Subcutaneous abdominal adipose tissue (tissue), 5 donors: Measurements from ENCODE around the gene CAPN5.
A peak's percentile ranks its signal among the peaks of the same experiment; 100 is the strongest.

ENCODE experiments used
- H3K27ac ChIP-seq: one replicate; pipeline ENCODE4 v1.7.0; 2013; ENCODE audit warnings: low read depth, mild to moderate bottlenecking, inconsistent platforms, low read length, moderate library complexity
- H3K27me3 ChIP-seq, 5 donors: one replicate each; pipeline ENCODE4 v1.7.0; 2013; ENCODE audit warnings: low read length in 5 of 5, inconsistent platforms in 1 of 5; ENCODE audit not compliant: control insufficient read depth in 5 of 5, insufficient read depth in 4 of 5
- H3K36me3 ChIP-seq, 5 donors: one replicate each; pipeline ENCODE4 v1.7.0; 2013; ENCODE audit warnings: low read length in 5 of 5; ENCODE audit not compliant: control insufficient read depth in 5 of 5, insufficient read depth in 5 of 5
- H3K4me1 ChIP-seq, 5 donors: one replicate each; pipeline ENCODE4 v1.7.0; 2013; ENCODE audit warnings: low read length in 5 of 5, mild to moderate bottlenecking in 3 of 5, moderate library complexity in 1 of 5; ENCODE audit not compliant: control insufficient read depth in 5 of 5, insufficient read depth in 5 of 5
- H3K4me3 ChIP-seq, 5 donors: one replicate each; pipeline ENCODE4 v1.7.0; 2013; ENCODE audit warnings: low read length in 5 of 5, low read depth in 1 of 5
- H3K9ac ChIP-seq, 5 donors: one replicate each; pipeline ENCODE4 v1.7.0; 2013; ENCODE audit warnings: low read length in 5 of 5, mild to moderate bottlenecking in 4 of 5, moderate library complexity in 3 of 5
- H3K9me3 ChIP-seq, 5 donors: one replicate each; pipeline ENCODE4 v1.7.0; 2013; ENCODE audit warnings: low read length in 5 of 5; ENCODE audit not compliant: control insufficient read depth in 5 of 5
- donor health status: healthy.
- donor health status: healthy.
- donor health status: healthy.
- donor health status: healthy.
- donor health status: healthy.

CAPN5 gene

GRCh38 chr11:77136074-77136473, 69.3 kb downstream of the CAPN5 start:
- peaks cover 4 to 9% (median 5%) of the 10 kb centered on the region in 5 donors for H3K27me3 ChIP-seq
- H3K9ac ChIP-seq = no peak overlapping the region
- H3K36me3 ChIP-seq = no peaks in the 10 kb centered on the region
- H3K4me1 ChIP-seq = peaks cover 8 to 40% (median 24%) of the 10 kb centered on the region in 5 donors
- no peak overlapping the region for H3K4me3 ChIP-seq
- H3K9me3 ChIP-seq = no peaks in the 10 kb centered on the region
- H3K27ac ChIP-seq = no peak overlapping the region

GRCh38 chr11:77136784-77137420, 70.1 kb downstream of the CAPN5 start:
- Histone ChIP-seq H3K4me3 (no peak overlapping the region), H3K36me3 (no peaks in the 10 kb centered on the region), H3K27me3 (peaks cover 4 to 9% (median 5%) of the 10 kb centered on the region in 5 donors), H3K9ac (no peak overlapping the region), H3K9me3 (no peaks in the 10 kb centered on the region), H3K27ac (no peak overlapping the region), H3K4me1 (peaks cover 6 to 32% (median 18%) of the 10 kb centered on the region in 5 donors)

GRCh38 chr11:77137421-77137820, 70.7 kb downstream of the CAPN5 start:
- no peak overlapping the region for H3K9ac ChIP-seq
- H3K9me3 ChIP-seq = no peaks in the 10 kb centered on the region
- H3K4me1 ChIP-seq = peaks cover 5 to 29% (median 18%) of the 10 kb centered on the region in 5 donors
- no peak overlapping the region for H3K27ac ChIP-seq
- no peaks in the 10 kb centered on the region for H3K36me3 ChIP-seq
- peaks cover 4 to 9% (median 5%) of the 10 kb centered on the region in 5 donors for H3K27me3 ChIP-seq
- no peak overlapping the region for H3K4me3 ChIP-seq

GRCh38 chr11:77138106-77138649, 71.4 kb downstream of the CAPN5 start:
- Histone ChIP-seq H3K9ac (no peak overlapping the region), H3K27ac (no peak overlapping the region), H3K9me3 (no peaks in the 10 kb centered on the region), H3K4me1 (peaks cover 5 to 29% (median 18%) of the 10 kb centered on the region in 5 donors), H3K4me3 (no peak overlapping the region), H3K36me3 (no peaks in the 10 kb centered on the region), H3K27me3 (peaks cover 4 to 9% (median 5%) of the 10 kb centered on the region in 5 donors)

DNA sequence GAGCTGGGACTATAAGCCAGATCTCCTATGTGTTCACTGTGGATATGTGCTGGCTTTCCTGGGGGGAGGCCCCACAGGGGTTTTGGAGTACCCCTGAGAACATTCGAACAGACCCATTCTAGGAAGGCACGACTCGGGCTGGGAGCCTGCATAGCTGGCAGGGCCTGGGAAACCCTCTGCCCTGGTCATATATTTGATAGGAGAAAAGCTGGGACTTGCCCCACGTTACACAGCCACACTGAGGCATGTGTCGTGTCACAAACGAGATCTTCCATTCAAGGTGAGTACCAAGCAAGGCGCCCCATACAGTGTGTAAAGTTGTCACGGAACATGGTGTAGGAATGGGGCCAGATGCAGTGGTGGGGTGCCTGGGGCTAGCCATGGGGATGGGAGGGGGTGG, 72.4 kb downstream of the CAPN5 start:
- no peak overlapping the region for H3K4me3 ChIP-seq

DNA sequence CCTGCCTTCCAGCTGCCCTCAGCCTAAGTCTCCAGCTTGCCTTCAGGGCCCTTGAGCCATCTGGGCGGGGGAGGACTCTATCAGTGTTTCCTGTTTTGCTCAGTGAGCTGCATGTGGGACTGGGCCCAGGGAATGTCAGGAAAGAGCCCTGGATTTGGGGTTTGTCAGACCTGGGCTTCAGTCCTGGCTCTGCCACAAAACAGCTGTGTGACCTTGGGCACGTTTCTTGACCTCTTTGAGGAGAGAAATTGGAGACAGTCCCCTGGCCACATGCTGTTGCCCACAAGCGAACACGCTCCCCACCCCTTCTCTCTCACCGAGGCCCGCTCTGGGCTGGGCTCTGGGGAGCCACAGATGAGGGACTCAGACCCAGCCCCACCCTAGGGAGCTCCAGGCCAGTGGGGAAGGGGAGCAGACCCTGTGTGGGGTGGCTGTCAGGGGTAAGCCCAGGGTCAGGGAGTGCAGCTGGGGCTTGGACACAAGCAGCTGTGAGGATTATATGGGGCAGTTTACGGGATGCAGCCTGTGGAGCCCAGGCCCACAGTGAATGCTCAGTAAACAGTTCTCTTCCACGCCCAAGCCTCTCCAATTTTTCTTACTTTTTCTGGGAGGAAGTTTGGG, 73.6 kb downstream of the CAPN5 start:
- Histone ChIP-seq H3K4me1 (peaks cover 5 to 29% (median 18%) of the 10 kb centered on the region in 5 donors), H3K9ac (peak overlapping the region in 2 of 5 donors; percentile 32 to 55), H3K4me3 (no peak overlapping the region), H3K9me3 (no peaks in the 10 kb centered on the region), H3K36me3 (no peaks in the 10 kb centered on the region), H3K27ac (no peak overlapping the region), H3K27me3 (peaks cover 4 to 9% (median 5%) of the 10 kb centered on the region in 5 donors)

More for the DNA sequence above, 72.4 kb downstream of the CAPN5 start:
- H3K4me1 ChIP-seq = peaks cover 5 to 29% (median 18%) of the 10 kb centered on the region in 5 donors
- peaks cover 4 to 9% (median 5%) of the 10 kb centered on the region in 5 donors for H3K27me3 ChIP-seq
- H3K9me3 ChIP-seq = no peaks in the 10 kb centered on the region
- no peak overlapping the region for H3K27ac ChIP-seq
- H3K36me3 ChIP-seq = no peaks in the 10 kb centered on the region
- H3K9ac ChIP-seq = no peak overlapping the region

DNA sequence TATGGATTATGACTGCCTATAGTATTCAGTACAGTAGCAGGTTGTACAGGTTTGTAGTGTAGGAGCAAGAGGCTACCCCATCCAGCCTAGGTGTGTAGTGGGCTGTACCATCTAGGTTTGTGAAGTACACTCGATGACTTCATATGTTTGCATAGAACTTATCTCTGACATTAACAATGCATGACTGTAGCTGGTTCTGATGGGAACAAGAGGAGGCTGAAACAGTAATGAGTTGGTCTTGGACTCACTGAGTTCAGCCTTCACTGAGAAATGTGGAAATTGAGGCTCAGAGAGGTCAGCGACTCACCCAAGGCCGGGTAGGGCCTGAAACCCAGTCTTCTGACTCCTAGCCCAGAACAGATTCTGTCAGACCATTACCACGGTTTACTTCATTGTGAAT, 74.3 kb downstream of the CAPN5 start:
- no peaks in the 10 kb centered on the region for H3K9me3 ChIP-seq
- peaks cover 5 to 29% (median 18%) of the 10 kb centered on the region in 5 donors for H3K4me1 ChIP-seq
- no peak overlapping the region for H3K4me3 ChIP-seq
- H3K36me3 ChIP-seq = no peaks in the 10 kb centered on the region
- H3K9ac ChIP-seq = no peak overlapping the region
- H3K27ac ChIP-seq = no peak overlapping the region
- H3K27me3 ChIP-seq = peaks cover 4 to 9% (median 5%) of the 10 kb centered on the region in 5 donors

DNA sequence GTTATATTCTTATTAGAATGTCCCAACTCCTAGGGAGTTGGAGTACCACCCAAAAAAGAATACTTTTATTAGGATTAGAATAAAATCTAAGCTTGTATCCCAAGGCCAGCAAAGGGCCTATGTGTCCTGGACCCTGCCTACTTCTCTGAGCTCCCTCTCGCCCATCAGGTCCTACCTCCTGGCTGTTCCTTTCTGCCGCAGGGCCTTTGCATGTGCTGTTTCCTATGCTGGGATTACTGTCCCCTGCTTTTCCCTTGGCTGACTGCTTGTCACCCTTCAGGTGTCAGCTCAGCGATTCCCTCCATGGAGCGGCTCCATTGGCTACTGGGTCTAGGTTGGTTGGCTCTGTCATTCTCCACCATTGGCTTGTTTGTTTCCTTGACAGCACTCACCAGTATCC, 74.7 kb downstream of the CAPN5 start:
- Histone ChIP-seq H3K9me3 (no peaks in the 10 kb centered on the region), H3K4me3 (no peak overlapping the region), H3K4me1 (peaks cover 5 to 29% (median 18%) of the 10 kb centered on the region in 5 donors), H3K36me3 (no peaks in the 10 kb centered on the region), H3K9ac (no peak overlapping the region), H3K27me3 (peaks cover 4 to 9% (median 5%) of the 10 kb centered on the region in 5 donors), H3K27ac (no peak overlapping the region)

- H3K4me1 ChIP-seq = peaks cover 6 to 32% (median 19%) of the 10 kb centered on the region in 5 donors
- H3K27ac ChIP-seq = no peak overlapping the region
- no peak overlapping the region for H3K4me3 ChIP-seq
- peaks cover 4 to 8% (median 4%) of the 10 kb centered on the region in 5 donors for H3K27me3 ChIP-seq
- no peaks in the 10 kb centered on the region for H3K36me3 ChIP-seq
- no peak overlapping the region for H3K9ac ChIP-seq
- no peaks in the 10 kb centered on the region for H3K9me3 ChIP-seq
Measured at GRCh38 chr11:77142091-77142975, 75.6 kb downstream of the CAPN5 start.
